ENCODE data around the gene ST6GAL1.

DNA sequence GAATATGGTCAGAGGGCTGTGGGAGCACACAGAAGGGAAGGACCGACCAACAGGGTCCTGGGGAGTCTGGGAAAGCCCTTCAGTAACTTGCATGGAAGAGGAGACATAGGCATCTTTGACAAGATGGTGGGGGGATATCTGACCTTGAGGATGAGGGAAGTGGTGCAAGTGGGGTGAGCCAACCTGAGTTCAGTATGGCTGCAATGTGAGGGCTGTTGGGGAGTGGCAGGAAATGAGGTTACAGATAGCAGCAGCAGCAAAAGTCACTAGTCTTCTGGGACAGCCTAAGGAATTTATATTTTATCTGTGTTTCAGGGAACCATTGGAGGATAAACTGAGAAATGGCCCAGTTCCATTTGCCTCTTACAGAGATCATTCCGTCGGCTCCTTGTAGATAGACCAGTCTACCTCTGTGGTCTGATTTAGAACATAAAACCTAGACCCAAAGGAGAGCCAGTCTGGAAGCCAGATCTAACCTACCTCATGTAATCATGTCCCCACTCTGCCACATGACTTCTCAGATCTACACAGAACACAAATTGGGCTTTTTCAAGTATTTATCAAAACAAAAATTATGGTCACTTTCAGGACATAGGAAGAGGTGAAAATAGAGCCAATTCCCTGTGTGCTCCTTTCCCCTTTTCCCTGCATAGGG is 75.6 kb downstream of the ST6GAL1 start:
- TF ChIP-seq EZH2 (IDR thresholded peaks at IDR 0.05; ENCODE audit: low read depth, unreplicated experiment) (no peak), POLR2AphosphoS5 (IDR thresholded peaks at IDR 0.05; ENCODE audit: low read depth) (no peak), EZH2phosphoT487 (IDR thresholded peaks at IDR 0.05; ENCODE audit: unreplicated experiment) (no peak), ZNF114 (CRISPR knock-in tag; IDR thresholded peaks at IDR 0.05) (no peak), NANOG (IDR thresholded peaks at IDR 0.05; ENCODE audit: borderline replicate concordance) (no peak), STAT1 (IDR thresholded peaks at IDR 0.05; ENCODE audit: unreplicated experiment) (no peak)
- TF ChIP-seq, protein P1, sequence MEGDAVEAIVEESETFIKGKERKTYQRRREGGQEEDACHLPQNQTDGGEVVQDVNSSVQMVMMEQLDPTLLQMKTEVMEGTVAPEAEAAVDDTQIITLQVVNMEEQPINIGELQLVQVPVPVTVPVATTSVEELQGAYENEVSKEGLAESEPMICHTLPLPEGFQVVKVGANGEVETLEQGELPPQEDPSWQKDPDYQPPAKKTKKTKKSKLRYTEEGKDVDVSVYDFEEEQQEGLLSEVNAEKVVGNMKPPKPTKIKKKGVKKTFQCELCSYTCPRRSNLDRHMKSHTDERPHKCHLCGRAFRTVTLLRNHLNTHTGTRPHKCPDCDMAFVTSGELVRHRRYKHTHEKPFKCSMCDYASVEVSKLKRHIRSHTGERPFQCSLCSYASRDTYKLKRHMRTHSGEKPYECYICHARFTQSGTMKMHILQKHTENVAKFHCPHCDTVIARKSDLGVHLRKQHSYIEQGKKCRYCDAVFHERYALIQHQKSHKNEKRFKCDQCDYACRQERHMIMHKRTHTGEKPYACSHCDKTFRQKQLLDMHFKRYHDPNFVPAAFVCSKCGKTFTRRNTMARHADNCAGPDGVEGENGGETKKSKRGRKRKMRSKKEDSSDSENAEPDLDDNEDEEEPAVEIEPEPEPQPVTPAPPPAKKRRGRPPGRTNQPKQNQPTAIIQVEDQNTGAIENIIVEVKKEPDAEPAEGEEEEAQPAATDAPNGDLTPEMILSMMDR (conservative IDR thresholded peaks at IDR 0.05; ENCODE audit: low read depth in 2 of 2) = no peak
- TF ChIP-seq, protein P2, sequence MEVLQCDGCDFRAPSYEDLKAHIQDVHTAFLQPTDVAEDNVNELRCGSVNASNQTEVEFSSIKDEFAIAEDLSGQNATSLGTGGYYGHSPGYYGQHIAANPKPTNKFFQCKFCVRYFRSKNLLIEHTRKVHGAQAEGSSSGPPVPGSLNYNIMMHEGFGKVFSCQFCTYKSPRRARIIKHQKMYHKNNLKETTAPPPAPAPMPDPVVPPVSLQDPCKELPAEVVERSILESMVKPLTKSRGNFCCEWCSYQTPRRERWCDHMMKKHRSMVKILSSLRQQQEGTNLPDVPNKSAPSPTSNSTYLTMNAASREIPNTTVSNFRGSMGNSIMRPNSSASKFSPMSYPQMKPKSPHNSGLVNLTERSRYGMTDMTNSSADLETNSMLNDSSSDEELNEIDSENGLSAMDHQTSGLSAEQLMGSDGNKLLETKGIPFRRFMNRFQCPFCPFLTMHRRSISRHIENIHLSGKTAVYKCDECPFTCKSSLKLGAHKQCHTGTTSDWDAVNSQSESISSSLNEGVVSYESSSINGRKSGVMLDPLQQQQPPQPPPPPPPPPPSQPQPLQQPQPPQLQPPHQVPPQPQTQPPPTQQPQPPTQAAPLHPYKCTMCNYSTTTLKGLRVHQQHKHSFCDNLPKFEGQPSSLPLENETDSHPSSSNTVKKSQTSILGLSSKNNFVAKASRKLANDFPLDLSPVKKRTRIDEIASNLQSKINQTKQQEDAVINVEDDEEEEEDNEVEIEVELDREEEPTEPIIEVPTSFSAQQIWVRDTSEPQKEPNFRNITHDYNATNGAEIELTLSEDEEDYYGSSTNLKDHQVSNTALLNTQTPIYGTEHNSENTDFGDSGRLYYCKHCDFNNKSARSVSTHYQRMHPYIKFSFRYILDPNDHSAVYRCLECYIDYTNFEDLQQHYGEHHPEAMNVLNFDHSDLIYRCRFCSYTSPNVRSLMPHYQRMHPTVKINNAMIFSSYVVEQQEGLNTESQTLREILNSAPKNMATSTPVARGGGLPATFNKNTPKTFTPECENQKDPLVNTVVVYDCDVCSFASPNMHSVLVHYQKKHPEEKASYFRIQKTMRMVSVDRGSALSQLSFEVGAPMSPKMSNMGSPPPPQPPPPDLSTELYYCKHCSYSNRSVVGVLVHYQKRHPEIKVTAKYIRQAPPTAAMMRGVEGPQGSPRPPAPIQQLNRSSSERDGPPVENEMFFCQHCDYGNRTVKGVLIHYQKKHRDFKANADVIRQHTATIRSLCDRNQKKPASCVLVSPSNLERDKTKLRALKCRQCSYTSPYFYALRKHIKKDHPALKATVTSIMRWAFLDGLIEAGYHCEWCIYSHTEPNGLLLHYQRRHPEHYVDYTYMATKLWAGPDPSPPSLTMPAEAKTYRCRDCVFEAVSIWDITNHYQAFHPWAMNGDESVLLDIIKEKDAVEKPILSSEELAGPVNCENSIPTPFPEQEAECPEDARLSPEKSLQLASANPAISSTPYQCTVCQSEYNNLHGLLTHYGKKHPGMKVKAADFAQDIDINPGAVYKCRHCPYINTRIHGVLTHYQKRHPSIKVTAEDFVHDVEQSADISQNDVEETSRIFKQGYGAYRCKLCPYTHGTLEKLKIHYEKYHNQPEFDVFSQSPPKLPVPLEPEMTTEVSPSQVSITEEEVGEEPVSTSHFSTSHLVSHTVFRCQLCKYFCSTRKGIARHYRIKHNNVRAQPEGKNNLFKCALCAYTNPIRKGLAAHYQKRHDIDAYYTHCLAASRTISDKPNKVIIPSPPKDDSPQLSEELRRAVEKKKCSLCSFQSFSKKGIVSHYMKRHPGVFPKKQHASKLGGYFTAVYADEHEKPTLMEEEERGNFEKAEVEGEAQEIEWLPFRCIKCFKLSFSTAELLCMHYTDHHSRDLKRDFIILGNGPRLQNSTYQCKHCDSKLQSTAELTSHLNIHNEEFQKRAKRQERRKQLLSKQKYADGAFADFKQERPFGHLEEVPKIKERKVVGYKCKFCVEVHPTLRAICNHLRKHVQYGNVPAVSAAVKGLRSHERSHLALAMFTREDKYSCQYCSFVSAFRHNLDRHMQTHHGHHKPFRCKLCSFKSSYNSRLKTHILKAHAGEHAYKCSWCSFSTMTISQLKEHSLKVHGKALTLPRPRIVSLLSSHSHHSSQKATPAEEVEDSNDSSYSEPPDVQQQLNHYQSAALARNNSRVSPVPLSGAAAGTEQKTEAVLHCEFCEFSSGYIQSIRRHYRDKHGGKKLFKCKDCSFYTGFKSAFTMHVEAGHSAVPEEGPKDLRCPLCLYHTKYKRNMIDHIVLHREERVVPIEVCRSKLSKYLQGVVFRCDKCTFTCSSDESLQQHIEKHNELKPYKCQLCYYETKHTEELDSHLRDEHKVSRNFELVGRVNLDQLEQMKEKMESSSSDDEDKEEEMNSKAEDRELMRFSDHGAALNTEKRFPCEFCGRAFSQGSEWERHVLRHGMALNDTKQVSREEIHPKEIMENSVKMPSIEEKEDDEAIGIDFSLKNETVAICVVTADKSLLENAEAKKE (CRISPR knock-in tag; IDR thresholded peaks at IDR 0.05) = no peak
- TF ChIP-seq, protein P3, sequence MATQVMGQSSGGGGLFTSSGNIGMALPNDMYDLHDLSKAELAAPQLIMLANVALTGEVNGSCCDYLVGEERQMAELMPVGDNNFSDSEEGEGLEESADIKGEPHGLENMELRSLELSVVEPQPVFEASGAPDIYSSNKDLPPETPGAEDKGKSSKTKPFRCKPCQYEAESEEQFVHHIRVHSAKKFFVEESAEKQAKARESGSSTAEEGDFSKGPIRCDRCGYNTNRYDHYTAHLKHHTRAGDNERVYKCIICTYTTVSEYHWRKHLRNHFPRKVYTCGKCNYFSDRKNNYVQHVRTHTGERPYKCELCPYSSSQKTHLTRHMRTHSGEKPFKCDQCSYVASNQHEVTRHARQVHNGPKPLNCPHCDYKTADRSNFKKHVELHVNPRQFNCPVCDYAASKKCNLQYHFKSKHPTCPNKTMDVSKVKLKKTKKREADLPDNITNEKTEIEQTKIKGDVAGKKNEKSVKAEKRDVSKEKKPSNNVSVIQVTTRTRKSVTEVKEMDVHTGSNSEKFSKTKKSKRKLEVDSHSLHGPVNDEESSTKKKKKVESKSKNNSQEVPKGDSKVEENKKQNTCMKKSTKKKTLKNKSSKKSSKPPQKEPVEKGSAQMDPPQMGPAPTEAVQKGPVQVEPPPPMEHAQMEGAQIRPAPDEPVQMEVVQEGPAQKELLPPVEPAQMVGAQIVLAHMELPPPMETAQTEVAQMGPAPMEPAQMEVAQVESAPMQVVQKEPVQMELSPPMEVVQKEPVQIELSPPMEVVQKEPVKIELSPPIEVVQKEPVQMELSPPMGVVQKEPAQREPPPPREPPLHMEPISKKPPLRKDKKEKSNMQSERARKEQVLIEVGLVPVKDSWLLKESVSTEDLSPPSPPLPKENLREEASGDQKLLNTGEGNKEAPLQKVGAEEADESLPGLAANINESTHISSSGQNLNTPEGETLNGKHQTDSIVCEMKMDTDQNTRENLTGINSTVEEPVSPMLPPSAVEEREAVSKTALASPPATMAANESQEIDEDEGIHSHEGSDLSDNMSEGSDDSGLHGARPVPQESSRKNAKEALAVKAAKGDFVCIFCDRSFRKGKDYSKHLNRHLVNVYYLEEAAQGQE (IDR thresholded peaks at IDR 0.05; ENCODE audit: unreplicated experiment) = no peak
